ENCODE data around the gene VIP.
A peak's percentile ranks its signal among the peaks of the same experiment; 100 is the strongest.
"Not testable (repeated sequence)": the region's sequence is repeated elsewhere in the genome, so short reads cannot be mapped to it uniquely, and the experiment has no call there.

The VIP gene

GRCh38 chr6:152750694-152751093, at the start of gene VIP:
Gene VIP, plus strand, starts transcription at chr6:152750797. Its CDS starts 1,381 bp downstream, at chr6:152752178.
- DNase-seq = peak; percentile 48

GRCh38 chr6:152701081-152701862, 49.3 kb upstream of the VIP start:
- no peak for DNase-seq

GRCh38 chr6:152701863-152702401, 48.7 kb upstream of the VIP start:
- no peak for DNase-seq

- not testable (repeated sequence) for DNase-seq
Observed at GRCh38 chr6:152703750-152704149, 46.8 kb upstream of the VIP start.

GRCh38 chr6:152705327-152705726, 45.3 kb upstream of the VIP start:
- DNase-seq = no peak

- no peak for DNase-seq
Observed at GRCh38 chr6:152716322-152716721, 34.3 kb upstream of the VIP start.

GRCh38 chr6:152720974-152721373, 29.6 kb upstream of the VIP start:
- DNase-seq = peak; percentile 6

- DNase-seq = no peak
Observed at GRCh38 chr6:152721956-152722355, 28.6 kb upstream of the VIP start.

GRCh38 chr6:152723398-152723797, 27.2 kb upstream of the VIP start:
- DNase-seq = peak; percentile 44

GRCh38 chr6:152726313-152726712, 24.3 kb upstream of the VIP start:
- DNase-seq = no peak

GRCh38 chr6:152727507-152727906, 23.1 kb upstream of the VIP start:
- DNase-seq = no peak

- DNase-seq = no peak
Observed at GRCh38 chr6:152734630-152735029, 16.0 kb upstream of the VIP start.

- no peak for DNase-seq
Observed at GRCh38 chr6:152736687-152737273, 13.8 kb upstream of the VIP start.

- no peak for DNase-seq
Observed at GRCh38 chr6:152745509-152746171, 5.0 kb upstream of the VIP start.

GRCh38 chr6:152746172-152746553, 4.4 kb upstream of the VIP start:
- peak; percentile 88 for DNase-seq

GRCh38 chr6:152748843-152749242, 1.8 kb upstream of the VIP start:
- no peak for DNase-seq

- DNase-seq = no peak
Observed at GRCh38 chr6:152749336-152749735, 1.3 kb upstream of the VIP start.

GRCh38 chr6:152765331-152765730, 14.7 kb downstream of the VIP start:
- DNase-seq = no peak

GRCh38 chr6:152769159-152769558, 18.6 kb downstream of the VIP start:
- DNase-seq = no peak

- no peak for DNase-seq
Observed at GRCh38 chr6:152769993-152770392, 19.4 kb downstream of the VIP start.

- no peak for DNase-seq
Observed at GRCh38 chr6:152771061-152771687, 20.6 kb downstream of the VIP start.

GRCh38 chr6:152775428-152775827, 24.8 kb downstream of the VIP start:
- DNase-seq = no peak

GRCh38 chr6:152776833-152777232, 26.2 kb downstream of the VIP start:
- DNase-seq = no peak

Measured in NCI-H226 (cell line).